VCaP (cell line): Measurements from ENCODE around the gene PDLIM1.

Source experiments
- H3K27ac ChIP-seq: fragments of 450-650 bp; 2 replicates; pipeline ENCODE4 v1.5.1; 2017
- CTCF ChIP-seq: fragments of 450-650 bp; conservative IDR thresholded peaks from 2 replicates; pipeline ENCODE4 v1.5.1; 2017; ENCODE audit warnings: mild to moderate bottlenecking, moderate library complexity

The PDLIM1 gene

GRCh38 chr10:95304976-95305375 lies 14.2 kb upstream of the PDLIM1 start:
- TF ChIP-seq CTCF, result no peak
- H3K27ac ChIP-seq, result no peak overlapping the region

- no peak for TF ChIP-seq CTCF
- no peak overlapping the region for H3K27ac ChIP-seq
Measured at GRCh38 chr10:95304463-95304862, 13.7 kb upstream of the PDLIM1 start.

DNA sequence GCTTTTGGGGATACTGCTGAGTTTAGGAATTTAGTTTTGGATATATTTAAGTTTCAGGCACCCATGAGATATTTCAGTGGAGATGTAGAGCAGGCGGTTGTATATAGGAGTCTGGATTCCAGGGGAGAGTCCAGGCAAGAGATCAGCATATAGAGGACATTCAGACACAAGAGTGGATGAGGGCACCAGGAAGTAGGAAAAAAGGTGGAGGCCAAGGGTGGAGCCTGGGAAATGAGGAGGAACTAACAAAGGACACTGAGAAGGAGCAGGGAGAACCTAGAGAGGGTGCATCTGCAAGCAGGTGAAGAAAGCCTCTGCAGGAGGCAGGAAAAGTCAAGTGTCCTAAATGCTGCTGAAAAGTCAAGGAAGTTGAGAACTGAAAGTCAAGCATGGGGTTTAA lies 13.1 kb upstream of the PDLIM1 start:
- no peak for TF ChIP-seq CTCF
- H3K27ac ChIP-seq, result no peak overlapping the region

DNA sequence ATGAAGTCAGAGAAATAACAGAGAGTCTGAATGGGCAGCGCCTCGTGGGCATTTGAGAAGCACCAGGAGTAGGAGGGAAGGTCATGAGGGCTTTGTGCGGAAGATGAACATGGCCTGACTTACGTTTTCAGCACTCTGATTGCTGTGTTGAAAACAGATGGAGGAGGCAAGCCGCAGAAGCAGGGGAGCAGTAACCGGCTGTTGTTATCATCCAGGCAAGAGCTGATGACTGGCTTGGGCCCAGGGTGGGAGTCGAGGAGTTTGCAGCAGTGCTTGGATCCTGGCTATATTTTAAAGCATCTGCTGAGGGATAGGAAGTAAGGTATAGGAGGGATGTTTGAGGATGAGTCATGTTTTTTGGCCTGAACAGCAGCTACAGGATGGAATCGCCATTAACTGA lies 12.7 kb upstream of the PDLIM1 start:
- TF ChIP-seq CTCF, result no peak
- no peak overlapping the region for H3K27ac ChIP-seq

DNA sequence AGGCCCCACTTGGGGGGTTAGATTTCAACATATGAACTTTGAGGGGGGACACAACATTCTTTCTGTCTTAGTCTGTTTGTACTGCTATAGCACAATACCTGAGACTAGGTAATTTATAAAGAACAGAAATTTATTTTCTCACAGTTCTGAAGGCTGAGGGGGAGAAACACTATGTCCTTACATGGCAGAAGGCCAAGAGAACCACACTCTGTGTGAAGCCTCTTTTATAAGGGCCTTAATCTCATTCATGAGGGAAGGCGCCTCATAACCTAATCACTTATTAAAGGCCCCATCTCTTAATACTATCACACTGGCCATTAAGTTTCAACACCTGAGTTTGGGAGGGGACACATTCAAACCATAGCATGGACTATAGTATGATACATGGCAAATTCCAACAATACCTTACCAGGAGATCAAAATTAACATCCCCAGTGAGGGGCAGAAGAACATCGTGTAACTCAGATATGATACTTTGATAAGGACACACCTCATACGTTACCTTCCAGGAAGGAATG lies 9.3 kb upstream of the PDLIM1 start:
- H3K27ac ChIP-seq, result no peak overlapping the region
- TF ChIP-seq CTCF, result no peak

GRCh38 chr10:95297402-95297801 lies 6.6 kb upstream of the PDLIM1 start:
- no peak overlapping the region for H3K27ac ChIP-seq
- TF ChIP-seq CTCF, result no peak

DNA sequence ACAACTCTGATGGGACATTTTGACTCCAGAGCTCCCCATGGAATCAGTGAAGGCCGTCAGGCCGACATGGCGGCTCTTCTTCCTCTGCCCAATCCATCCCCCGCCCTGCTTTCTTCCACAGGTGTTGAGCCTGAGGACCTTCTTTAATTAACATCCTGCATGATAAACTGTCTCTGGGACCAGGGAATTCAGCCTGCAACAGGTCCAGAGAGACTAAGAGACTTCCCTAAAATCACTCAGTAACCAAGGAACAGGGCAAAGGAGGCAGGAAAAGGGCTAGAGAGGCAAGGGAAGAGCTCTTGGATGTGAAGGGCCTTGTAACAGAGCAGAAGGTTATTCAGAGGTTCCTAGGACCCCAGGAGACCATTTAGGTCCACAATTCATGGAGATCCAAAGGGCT lies 6.0 kb upstream of the PDLIM1 start:
- TF ChIP-seq CTCF, result no peak
- H3K27ac ChIP-seq, result no peak overlapping the region
